ENCODE data around the gene CCDC157. TPM values are rescaled to one million over a fixed set of nuclear protein-coding genes. Genes with fewer than 3 reads are reported as not detected.
A peak's percentile ranks its signal among the peaks of the same experiment; 100 is the strongest.

The CCDC157 gene
- total RNA-seq, 4 donors from 2014 or later, result 0.17 to 4.5 (median 2.7) TPM

DNA sequence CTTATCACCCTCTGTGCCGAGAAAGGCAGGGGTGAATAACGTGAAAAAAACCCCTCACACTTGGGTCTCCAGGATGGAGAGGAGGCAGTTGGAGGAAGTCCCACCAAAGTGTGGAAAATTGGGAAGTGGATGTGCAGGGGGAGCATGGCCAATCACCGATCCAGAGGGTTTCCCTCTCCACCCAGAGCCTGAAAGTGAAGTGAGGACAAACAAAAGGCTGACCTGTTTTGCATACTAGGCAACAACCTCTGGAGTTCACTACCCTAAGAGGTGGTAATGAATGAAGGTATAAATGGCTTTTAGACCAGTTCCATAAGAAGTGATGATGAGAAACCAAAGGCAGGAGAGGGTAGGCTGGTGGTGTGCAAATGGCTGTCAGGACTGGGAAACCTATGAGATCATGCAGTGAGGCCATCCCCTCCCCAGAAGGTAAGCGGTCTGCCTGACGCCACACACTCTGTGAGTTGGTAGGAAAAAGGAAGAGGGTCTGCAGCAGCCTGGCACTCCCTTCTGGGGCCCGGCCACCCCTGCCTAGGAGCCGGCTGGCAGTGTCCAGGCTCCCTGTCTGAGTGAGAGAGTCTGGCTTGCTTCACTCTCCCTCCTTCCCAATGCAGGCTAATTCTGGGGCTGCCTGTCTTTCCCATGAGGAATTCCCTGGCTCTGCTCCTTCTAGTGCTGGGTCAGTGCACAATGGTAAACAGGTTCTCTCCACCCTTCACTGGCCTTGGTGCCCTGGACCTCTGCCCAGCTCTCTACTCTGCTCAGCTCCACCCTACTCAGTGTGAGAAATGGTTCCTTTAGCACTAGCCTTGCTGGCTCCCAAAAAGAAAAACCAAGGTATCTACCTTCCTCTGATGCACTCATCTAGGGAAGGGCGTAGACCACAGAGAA is 45.7 kb upstream of the CCDC157 start:
- intact Hi-C loops (cut with DNase I; ENCODE audit: low total_unique reads), result no loop called here
- no peak for TF ChIP-seq POLR2A (IDR thresholded peaks at IDR 0.05)
- TF ChIP-seq, protein P1, sequence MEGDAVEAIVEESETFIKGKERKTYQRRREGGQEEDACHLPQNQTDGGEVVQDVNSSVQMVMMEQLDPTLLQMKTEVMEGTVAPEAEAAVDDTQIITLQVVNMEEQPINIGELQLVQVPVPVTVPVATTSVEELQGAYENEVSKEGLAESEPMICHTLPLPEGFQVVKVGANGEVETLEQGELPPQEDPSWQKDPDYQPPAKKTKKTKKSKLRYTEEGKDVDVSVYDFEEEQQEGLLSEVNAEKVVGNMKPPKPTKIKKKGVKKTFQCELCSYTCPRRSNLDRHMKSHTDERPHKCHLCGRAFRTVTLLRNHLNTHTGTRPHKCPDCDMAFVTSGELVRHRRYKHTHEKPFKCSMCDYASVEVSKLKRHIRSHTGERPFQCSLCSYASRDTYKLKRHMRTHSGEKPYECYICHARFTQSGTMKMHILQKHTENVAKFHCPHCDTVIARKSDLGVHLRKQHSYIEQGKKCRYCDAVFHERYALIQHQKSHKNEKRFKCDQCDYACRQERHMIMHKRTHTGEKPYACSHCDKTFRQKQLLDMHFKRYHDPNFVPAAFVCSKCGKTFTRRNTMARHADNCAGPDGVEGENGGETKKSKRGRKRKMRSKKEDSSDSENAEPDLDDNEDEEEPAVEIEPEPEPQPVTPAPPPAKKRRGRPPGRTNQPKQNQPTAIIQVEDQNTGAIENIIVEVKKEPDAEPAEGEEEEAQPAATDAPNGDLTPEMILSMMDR (IDR thresholded peaks at IDR 0.05), result no peak
- no peak overlapping the region for H3K4me3 ChIP-seq (ENCODE audit: low read depth, poor library complexity, severe bottlenecking)
- DNase-seq (ENCODE audit: low spot score in 2 of 2), result peak; percentile 71 to 93
- 36 to 41% methylated on average over 8 of the region's 8 CpGs for WGBS, 2 donors

DNA sequence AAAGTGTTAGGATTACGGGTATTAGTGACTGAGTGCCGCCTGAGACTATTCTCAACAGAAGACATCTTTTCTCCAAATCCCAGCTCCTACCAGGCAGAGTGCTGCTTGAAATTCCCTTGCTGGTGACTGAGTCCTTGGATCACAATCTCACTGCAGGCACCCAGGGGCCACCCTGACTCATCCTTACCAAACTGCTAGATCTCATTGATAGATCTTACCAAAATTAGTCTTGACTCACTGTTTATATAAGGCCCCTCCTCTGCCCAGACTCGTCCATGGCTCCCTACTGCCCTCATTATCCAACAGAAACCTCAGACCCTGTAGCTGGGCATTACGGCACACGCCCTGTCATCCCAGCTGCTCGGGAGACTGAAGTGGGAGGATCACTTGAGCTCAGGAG is 44.8 kb upstream of the CCDC157 start:
- H3K4me3 ChIP-seq (ENCODE audit: low read depth, poor library complexity, severe bottlenecking), result no peak overlapping the region
- no peak for TF ChIP-seq POLR2A (IDR thresholded peaks at IDR 0.05)
- TF ChIP-seq, protein P1 (IDR thresholded peaks at IDR 0.05), result no peak
- 36 to 56% methylated on average over 6 of the region's 6 CpGs for WGBS, 2 donors
- intact Hi-C loops (cut with DNase I; ENCODE audit: low total_unique reads), result no loop called here
- DNase-seq (ENCODE audit: low spot score in 2 of 2), result no peak

DNA sequence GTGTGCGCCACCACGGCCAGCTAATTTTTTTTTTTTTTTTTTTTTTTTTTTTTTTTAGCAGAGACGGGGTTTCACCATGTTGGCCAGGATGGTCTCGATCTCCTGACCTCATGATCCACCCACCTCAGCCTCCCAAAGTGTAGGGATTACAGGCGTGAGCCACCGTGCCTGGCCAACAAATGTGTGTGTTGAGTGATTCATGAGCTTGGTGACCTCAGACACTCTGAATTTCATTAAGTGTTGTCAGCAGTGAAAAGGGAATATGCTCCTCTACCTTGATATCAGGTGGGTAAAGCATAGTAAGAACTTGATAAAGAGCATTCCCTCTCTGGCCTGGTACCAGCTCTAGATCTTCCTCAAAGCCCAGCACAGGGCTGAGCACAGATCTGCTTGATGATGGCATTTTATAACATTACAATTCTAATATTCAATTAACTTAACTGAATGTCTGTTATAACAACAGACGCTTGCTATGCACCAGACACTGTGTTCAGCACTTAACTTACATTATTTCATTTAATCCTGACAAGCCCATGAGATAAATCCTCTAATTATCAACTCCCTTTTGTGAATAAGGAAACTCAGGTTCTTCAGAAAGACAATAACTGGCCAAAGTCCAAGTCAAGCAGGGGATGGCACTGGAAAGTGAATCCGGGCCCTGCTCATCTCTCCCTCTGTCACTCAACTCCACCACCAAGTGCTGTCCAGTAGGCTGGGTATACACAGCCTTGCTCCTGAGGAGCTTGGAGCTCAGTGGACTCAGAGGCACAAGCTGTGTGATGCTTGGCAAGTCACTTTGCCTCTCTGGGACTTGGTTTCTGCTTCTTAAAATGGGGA is 43.1 kb upstream of the CCDC157 start:
- intact Hi-C loops (cut with DNase I; ENCODE audit: low total_unique reads), result no loop called here
- H3K4me3 ChIP-seq (ENCODE audit: low read depth, poor library complexity, severe bottlenecking), result no peak overlapping the region
- no peak for DNase-seq (ENCODE audit: low spot score in 2 of 2)
- TF ChIP-seq POLR2A (IDR thresholded peaks at IDR 0.05), result no peak
- TF ChIP-seq, protein P1 (IDR thresholded peaks at IDR 0.05), result no peak
- WGBS, 2 donors, result 73 to 76% methylated on average over 7 to 8 of the region's 8 CpGs

DNA sequence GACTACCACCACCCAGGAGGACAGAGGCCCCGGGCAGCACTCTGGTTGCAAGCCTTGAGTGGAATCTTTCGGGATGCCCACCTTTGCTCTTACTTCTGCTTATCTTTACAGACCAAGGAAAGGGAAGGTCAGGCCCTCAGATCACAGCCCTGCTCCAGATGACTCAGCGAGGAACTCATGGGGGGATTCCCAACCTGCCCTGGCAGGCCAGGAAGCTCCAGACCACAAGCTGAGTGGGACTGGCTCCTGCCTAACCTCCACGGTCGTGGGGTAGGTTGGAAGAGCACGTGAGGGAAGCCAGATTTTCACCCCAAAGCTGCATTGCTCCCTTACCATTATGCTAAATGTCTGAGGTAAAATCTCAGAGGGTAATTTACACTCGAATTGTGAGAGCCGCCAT is 41.9 kb upstream of the CCDC157 start:
- TF ChIP-seq, protein P1 (IDR thresholded peaks at IDR 0.05), result no peak
- TF ChIP-seq POLR2A (IDR thresholded peaks at IDR 0.05), result no peak
- intact Hi-C loops (cut with DNase I; ENCODE audit: low total_unique reads), result no loop called here
- WGBS, 2 donors, result 62 to 83% methylated on average over 7 to 8 of the region's 8 CpGs
- no peak for DNase-seq (ENCODE audit: low spot score in 2 of 2)
- H3K4me3 ChIP-seq (ENCODE audit: low read depth, poor library complexity, severe bottlenecking), result no peak overlapping the region

DNA sequence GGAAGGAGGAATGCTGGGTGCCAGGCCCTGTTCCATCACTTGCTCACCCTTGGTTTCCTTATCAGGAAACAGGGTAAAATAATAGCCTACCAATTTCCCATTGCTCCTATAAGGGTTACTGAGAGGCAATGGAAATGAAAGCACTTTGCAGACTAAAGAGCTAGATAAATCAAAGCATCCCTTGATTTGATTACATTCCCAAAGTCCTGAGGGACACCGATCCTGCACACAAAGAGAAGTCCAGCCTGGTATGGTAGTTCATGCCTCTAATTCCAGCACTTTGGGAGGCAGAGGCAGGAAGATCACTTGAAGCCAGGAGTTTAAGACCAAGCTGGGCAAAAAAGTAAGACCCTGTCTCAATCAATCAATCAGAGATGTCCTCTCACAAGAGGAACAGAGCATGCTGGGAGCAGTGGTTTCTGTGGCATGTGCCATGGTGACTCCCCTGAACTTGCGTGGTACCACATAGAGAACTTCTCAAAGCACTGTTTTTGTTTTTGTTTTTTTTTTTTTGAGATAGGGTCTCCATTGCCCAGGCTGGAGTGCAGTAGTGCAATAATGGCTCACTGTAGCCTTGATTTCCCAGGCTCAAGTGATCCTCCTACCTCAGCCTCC is 40.7 kb upstream of the CCDC157 start:
- WGBS, 2 donors, result 83 to 92% methylated on average over 2 of the region's 2 CpGs
- H3K4me3 ChIP-seq (ENCODE audit: low read depth, poor library complexity, severe bottlenecking), result no peak overlapping the region
- intact Hi-C loops (cut with DNase I; ENCODE audit: low total_unique reads), result no loop called here
- no peak for DNase-seq (ENCODE audit: low spot score in 2 of 2)
- TF ChIP-seq POLR2A (IDR thresholded peaks at IDR 0.05), result no peak
- TF ChIP-seq, protein P1 (IDR thresholded peaks at IDR 0.05), result no peak
